Measurements from ENCODE around the gene MIOX.
A peak's percentile ranks its signal among the peaks of the same experiment; 100 is the strongest.

MIOX gene

GRCh38 chr22:50475652-50476002 is 11.0 kb upstream of the MIOX start:
- ChIA-PET POLR2A (interaction anchor here (0.9 to 1.2 kb wide), 4 partner anchors 21 to 50 kb away, joined by 3 read pairs; partner anchors contain the start of genes LMF2, NCAPH2 and SCO2), CTCF (no interaction called here)
- Histone ChIP-seq H3K27ac (ENCODE audit: extremely low read depth, low read depth, low read length) (peak overlapping the region; percentile 87; the same call in 1 of the 2 replicates), H3K4me1 (ENCODE audit: control insufficient read depth, insufficient read depth, low read length) (peaks cover 17% of the 10 kb centered on the region), H3K9me3 (ENCODE audit: control insufficient read depth, insufficient read depth, low read depth, low read length) (no peaks in the 10 kb centered on the region), H3K4me3 (ENCODE audit: low read depth, low read length) (no peak overlapping the region), H3K36me3 (ENCODE audit: control insufficient read depth in 2 of 2, insufficient read depth in 1 of 2, low read length in 2 of 2) (peaks cover 4 to 31% of the 10 kb centered on the region in 2 experiments; a peak in 2 of 3 replicates)
- TF ChIP-seq ZBTB17 (tag by site-specific recombination; IDR thresholded peaks at IDR 0.05), result peak; percentile 49; the same call in 1 of the 2 replicates
- TF ChIP-seq MZF1 (tag by site-specific recombination; IDR thresholded peaks at IDR 0.05; ENCODE audit: borderline replicate concordance), result no peak
- TF ChIP-seq GFI1B (tag by site-specific recombination; IDR thresholded peaks at IDR 0.05), result no peak
- no peak for TF ChIP-seq ZNF202 (tag by site-specific recombination; IDR thresholded peaks at IDR 0.05; ENCODE audit: borderline replicate concordance)
- no peak for TF ChIP-seq GLIS2 (tag by site-specific recombination; IDR thresholded peaks at IDR 0.05)
- peak; percentile 88 for TF ChIP-seq ZIC2 (tag by site-specific recombination; IDR thresholded peaks at IDR 0.05)

GRCh38 chr22:50476868-50477267 is 9.8 kb upstream of the MIOX start:
- H3K4me1 ChIP-seq (ENCODE audit: control insufficient read depth, insufficient read depth, low read length), result peaks cover 11% of the 10 kb centered on the region
- H3K9me3 ChIP-seq (ENCODE audit: control insufficient read depth, insufficient read depth, low read depth, low read length), result no peaks in the 10 kb centered on the region
- no peak overlapping the region for H3K4me3 ChIP-seq (ENCODE audit: low read depth, low read length)
- ChIA-PET POLR2A (interaction anchor here (1.3 to 1.5 kb wide), 2 partner anchors 31 to 49 kb away, joined by 3 to 5 read pairs; partner anchors contain the start of genes LMF2, NCAPH2 and SCO2), CTCF (interaction anchor here (0.6 kb wide), 1 partner anchor 25 kb away, joined by 4 read pairs; no protein-coding TSS in a partner anchor)
- H3K27ac ChIP-seq (ENCODE audit: extremely low read depth, low read depth, low read length), result peak overlapping the region; percentile 25
- H3K36me3 ChIP-seq (ENCODE audit: control insufficient read depth in 2 of 2, insufficient read depth in 1 of 2, low read length in 2 of 2), result peaks cover 4 to 19% of the 10 kb centered on the region in 2 experiments; a peak in 2 of 3 replicates
- peak; percentile 46 for TF ChIP-seq ZBTB17 (tag by site-specific recombination; IDR thresholded peaks at IDR 0.05)
- 0 out of 2 replicates have a peak, but pooled peaks have one; percentile 13 for TF ChIP-seq ZBTB8A (tag by site-specific recombination; IDR thresholded peaks at IDR 0.05)
- TF ChIP-seq ZBTB20 (tag by site-specific recombination; IDR thresholded peaks at IDR 0.05), result peak; percentile 57
- peak; percentile 92 for TF ChIP-seq ZBTB48 (tag by site-specific recombination; IDR thresholded peaks at IDR 0.05)
- TF ChIP-seq PRDM10 (tag by site-specific recombination; IDR thresholded peaks at IDR 0.05), result peak; percentile 87
- no peak for TF ChIP-seq ZNF48 (tag by site-specific recombination; IDR thresholded peaks at IDR 0.05)

- ChIA-PET POLR2A (no interaction called here), CTCF (interaction anchor here (2.4 kb wide), 1 partner anchor 20 kb away, joined by 12 read pairs; no protein-coding TSS in a partner anchor)
- no peaks in the 10 kb centered on the region for H3K9me3 ChIP-seq (ENCODE audit: control insufficient read depth, insufficient read depth, low read depth, low read length)
- H3K4me3 ChIP-seq (ENCODE audit: low read depth, low read length), result no peak overlapping the region
- H3K27ac ChIP-seq (ENCODE audit: extremely low read depth, low read depth, low read length), result no peak overlapping the region
- peaks cover 11% of the 10 kb centered on the region for H3K4me1 ChIP-seq (ENCODE audit: control insufficient read depth, insufficient read depth, low read length)
- H3K36me3 ChIP-seq (ENCODE audit: control insufficient read depth in 2 of 2, insufficient read depth in 1 of 2, low read length in 2 of 2), result peaks cover 2 to 8% of the 10 kb centered on the region in 2 experiments; a peak in 2 of 3 replicates
- TF ChIP-seq REST (tag by site-specific recombination; IDR thresholded peaks at IDR 0.05) (no peak), RBAK (tag by site-specific recombination; IDR thresholded peaks at IDR 0.05) (no peak), ZSCAN30 (tag by site-specific recombination; IDR thresholded peaks at IDR 0.05) (no peak), ZNF18 (tag by site-specific recombination; IDR thresholded peaks at IDR 0.05) (no peak), ZNF19 (tag by site-specific recombination; IDR thresholded peaks at IDR 0.05; ENCODE audit: low read depth) (no peak), TSHZ1 (tag by site-specific recombination; IDR thresholded peaks at IDR 0.05; ENCODE audit: borderline replicate concordance) (no peak), SP2 (tag by site-specific recombination; IDR thresholded peaks at IDR 0.05) (0 out of 2 replicates have a peak, but pooled peaks have one; percentile 9), ZNF354C (tag by site-specific recombination; IDR thresholded peaks at IDR 0.05; ENCODE audit: borderline replicate concordance, low read depth) (no peak)
Observed at GRCh38 chr22:50477923-50478322, 8.7 kb upstream of the MIOX start.

Data from HEK293 (cell line).